K562 (cell line): Measurements from ENCODE around the gene PRKD1. TPM values are rescaled to one million over a fixed set of nuclear protein-coding genes. Genes with fewer than 3 reads are reported as not detected.
A peak's percentile ranks its signal among the peaks of the same experiment; 100 is the strongest.

Experiments
- ARNT ChIP-seq, 2 experiments: fragments of 450-650 bp; IDR thresholded peaks; 2 replicates each; pipeline ENCODE4 v1.6.1; 2016; ENCODE audit warnings: mild to moderate bottlenecking in 1 of 2
- C11orf30 ChIP-seq: fragments of 450-650 bp; IDR thresholded peaks from 2 replicates; pipeline ENCODE4 v1.6.1; 2016; ENCODE audit warnings: low read depth, mild to moderate bottlenecking
- NBN ChIP-seq: fragments of 450-650 bp; IDR thresholded peaks from 2 replicates; pipeline ENCODE4 v1.6.1; 2016; ENCODE audit warnings: low read depth, mild to moderate bottlenecking
- PPARD ChIP-seq: fragments of 250-450 bp; sonication (Bioruptor Pico); IDR thresholded peaks from 2 replicates; pipeline ENCODE4 v1.8.0; 2022; ENCODE audit warnings: inconsistent platforms, mild to moderate bottlenecking, moderate library complexity
- TARDBP ChIP-seq: fragments of 450-650 bp; IDR thresholded peaks from 2 replicates; pipeline ENCODE4 v1.6.1; 2016
- ZFP91 ChIP-seq: sonication (generic); formaldehyde crosslinking; IDR thresholded peaks from 2 replicates; pipeline ENCODE4 v1.8.0; 2022; ENCODE audit warnings: mild to moderate bottlenecking, missing genetic modification reagents
- ZNF407 ChIP-seq: fragments of 450-650 bp; IDR thresholded peaks from 2 replicates; pipeline ENCODE4 v1.6.1; 2016; ENCODE audit warnings: low read depth
- ZNF76 ChIP-seq: fragments of 250-450 bp; sonication (Bioruptor Pico); IDR thresholded peaks from 2 replicates; pipeline ENCODE4 v1.4.0; 2020; ENCODE audit warnings: mild to moderate bottlenecking, moderate library complexity, borderline replicate concordance
- polyA plus RNA-seq, 8 experiments: library from polyadenylated mRNA; depleted of rRNA in 4 of 8; stranded (reverse) in 5 of 8; unstranded in 3 of 8; fragments of >200 nt; fragmentation: Nextera tagmentation in 2 of 8; fragmentation: Illumina TruSeq in 1 of 8; extraction: Ambion mirVana in 2 of 8; extraction: Trizol in 1 of 8; gene quantifications; 2 replicates each; pipeline versions ENCODE4 v1.2.1 to v1.2.3, GENCODE V29; 2011 to 2014; ENCODE audit warnings: inconsistent platforms in 1 of 8, missing spikeins in 1 of 8
- total RNA-seq, 7 experiments: library from RNA; depleted of rRNA in 6 of 7; stranded (reverse); fragments of >200 nt in 6 of 7; fragmentation: Illumina TruSeq in 2 of 7; extraction: Trizol in 2 of 7; gene quantifications; 2 replicates each; pipeline versions ENCODE4 v1.2.1 to v1.2.3, GENCODE V29; 2011 to 2021; ENCODE audit warnings: low replicate concordance in 1 of 7
- TF ChIP-seq, protein P1 (sequence below): fragments of 450-650 bp; formaldehyde crosslinking; IDR thresholded peaks from 2 replicates; pipeline ENCODE4 v1.4.0; 2022; ENCODE audit warnings: missing genetic modification characterization
- TF ChIP-seq, protein P2 (sequence below): fragments of 250-450 bp; sonication (Bioruptor Pico); IDR thresholded peaks from 2 replicates; pipeline ENCODE4 v1.5.0; 2022; ENCODE audit warnings: mild to moderate bottlenecking
- TF ChIP-seq, protein P3 (sequence below): fragments of 450-650 bp; IDR thresholded peaks from 2 replicates; pipeline ENCODE4 v1.6.1; 2018; ENCODE audit warnings: mild to moderate bottlenecking, low read depth; ENCODE audit not compliant: partially characterized antibody

The PRKD1 gene
- total and polyA plus RNA-seq, 9 of the 15 experiments (the other 6 are each of a cell fraction or from before 2014, with no cell fraction given), result 0.04 to 0.25 (median 0.13) TPM; not detected in 1

DNA sequence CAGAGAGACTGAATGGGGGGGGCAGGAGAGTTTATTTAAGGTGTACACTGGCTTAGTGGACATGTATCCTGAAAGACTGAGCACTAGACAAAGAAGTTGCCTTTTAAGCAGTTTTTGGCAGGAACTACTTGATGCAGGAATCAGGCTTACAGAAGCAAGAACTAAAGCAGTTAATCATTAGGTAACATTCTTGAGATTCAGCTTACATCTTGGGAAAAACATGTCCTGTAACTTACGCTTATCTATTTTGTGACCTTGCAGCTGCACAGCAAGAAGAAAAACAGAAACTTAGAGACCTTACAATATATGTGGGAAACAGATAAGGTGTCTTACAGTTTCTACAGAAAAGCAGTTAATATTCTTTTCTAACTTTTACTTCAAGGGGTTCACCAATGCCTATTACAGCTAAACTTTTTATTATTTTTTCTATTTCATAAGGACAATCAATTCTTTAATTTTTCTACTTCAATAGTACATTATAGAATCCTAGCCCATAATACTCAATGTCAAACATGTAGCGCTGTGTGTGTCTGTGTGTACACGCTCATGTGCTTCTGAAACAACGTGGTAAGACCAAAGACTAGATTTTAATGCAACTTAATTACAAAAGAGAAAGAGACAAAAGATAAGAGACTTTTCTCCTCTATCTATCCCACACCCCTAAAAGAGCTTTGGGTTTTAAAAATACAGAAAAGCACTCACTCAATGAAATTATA, 276.9 kb downstream of the PRKD1 start (continued):
- TF ChIP-seq, protein P1, sequence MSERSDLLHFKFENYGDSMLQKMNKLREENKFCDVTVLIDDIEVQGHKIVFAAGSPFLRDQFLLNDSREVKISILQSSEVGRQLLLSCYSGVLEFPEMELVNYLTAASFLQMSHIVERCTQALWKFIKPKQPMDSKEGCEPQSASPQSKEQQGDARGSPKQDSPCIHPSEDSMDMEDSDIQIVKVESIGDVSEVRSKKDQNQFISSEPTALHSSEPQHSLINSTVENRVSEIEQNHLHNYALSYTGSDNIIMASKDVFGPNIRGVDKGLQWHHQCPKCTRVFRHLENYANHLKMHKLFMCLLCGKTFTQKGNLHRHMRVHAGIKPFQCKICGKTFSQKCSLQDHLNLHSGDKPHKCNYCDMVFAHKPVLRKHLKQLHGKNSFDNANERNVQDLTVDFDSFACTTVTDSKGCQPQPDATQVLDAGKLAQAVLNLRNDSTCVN (CRISPR knock-in tag), result no peak
- TF ChIP-seq ZNF76 (CRISPR knock-in tag) (no peak), NBN (0 out of 2 replicates have a peak, but pooled peaks have one; percentile 28), PPARD (CRISPR knock-in tag) (no peak), TARDBP (no peak), ZFP91 (CRISPR knock-in tag) (no peak), ARNT (IDR thresholded peaks at IDR 0.05) (peak in 1 of 2 experiments; percentile 44; a peak in 2 of 4 replicates), ZNF407 (no peak), C11orf30 (peak; percentile 51; the same call in 1 of the 2 replicates)
- TF ChIP-seq, protein P2, sequence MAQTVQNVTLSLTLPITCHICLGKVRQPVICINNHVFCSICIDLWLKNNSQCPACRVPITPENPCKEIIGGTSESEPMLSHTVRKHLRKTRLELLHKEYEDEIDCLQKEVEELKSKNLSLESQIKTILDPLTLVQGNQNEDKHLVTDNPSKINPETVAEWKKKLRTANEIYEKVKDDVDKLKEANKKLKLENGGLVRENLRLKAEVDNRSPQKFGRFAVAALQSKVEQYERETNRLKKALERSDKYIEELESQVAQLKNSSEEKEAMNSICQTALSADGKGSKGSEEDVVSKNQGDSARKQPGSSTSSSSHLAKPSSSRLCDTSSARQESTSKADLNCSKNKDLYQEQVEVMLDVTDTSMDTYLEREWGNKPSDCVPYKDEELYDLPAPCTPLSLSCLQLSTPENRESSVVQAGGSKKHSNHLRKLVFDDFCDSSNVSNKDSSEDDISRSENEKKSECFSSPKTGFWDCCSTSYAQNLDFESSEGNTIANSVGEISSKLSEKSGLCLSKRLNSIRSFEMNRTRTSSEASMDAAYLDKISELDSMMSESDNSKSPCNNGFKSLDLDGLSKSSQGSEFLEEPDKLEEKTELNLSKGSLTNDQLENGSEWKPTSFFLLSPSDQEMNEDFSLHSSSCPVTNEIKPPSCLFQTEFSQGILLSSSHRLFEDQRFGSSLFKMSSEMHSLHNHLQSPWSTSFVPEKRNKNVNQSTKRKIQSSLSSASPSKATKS, result no peak
- TF ChIP-seq, protein P3, sequence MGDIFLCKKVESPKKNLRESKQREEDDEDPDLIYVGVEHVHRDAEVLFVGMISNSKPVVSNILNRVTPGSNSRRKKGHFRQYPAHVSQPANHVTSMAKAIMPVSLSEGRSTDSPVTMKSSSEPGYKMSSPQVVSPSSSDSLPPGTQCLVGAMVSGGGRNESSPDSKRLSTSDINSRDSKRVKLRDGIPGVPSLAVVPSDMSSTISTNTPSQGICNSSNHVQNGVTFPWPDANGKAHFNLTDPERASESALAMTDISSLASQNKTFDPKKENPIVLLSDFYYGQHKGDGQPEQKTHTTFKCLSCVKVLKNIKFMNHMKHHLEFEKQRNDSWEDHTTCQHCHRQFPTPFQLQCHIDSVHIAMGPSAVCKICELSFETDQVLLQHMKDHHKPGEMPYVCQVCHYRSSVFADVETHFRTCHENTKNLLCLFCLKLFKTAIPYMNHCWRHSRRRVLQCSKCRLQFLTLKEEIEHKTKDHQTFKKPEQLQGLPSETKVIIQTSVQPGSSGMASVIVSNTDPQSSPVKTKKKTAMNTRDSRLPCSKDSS, result no peak
